GM12892 (cell line): ENCODE measurements around the gene ZNF324B.

Experiments
- POLR2A ChIP-seq: IDR thresholded peaks from 2 replicates; pipeline ENCODE4 v1.6.1; 2011; ENCODE audit warnings: low read depth, low read length, control low read depth
- POLR2AphosphoS5 ChIP-seq: IDR thresholded peaks from 2 replicates; pipeline ENCODE4 v1.6.1; 2011; ENCODE audit warnings: low read depth, low read length, control low read depth
- TAF1 ChIP-seq: IDR thresholded peaks from 2 replicates; pipeline ENCODE4 v1.6.1; 2011; ENCODE audit warnings: low read depth, mild to moderate bottlenecking, control low read depth, low read length, borderline replicate concordance

DNA sequence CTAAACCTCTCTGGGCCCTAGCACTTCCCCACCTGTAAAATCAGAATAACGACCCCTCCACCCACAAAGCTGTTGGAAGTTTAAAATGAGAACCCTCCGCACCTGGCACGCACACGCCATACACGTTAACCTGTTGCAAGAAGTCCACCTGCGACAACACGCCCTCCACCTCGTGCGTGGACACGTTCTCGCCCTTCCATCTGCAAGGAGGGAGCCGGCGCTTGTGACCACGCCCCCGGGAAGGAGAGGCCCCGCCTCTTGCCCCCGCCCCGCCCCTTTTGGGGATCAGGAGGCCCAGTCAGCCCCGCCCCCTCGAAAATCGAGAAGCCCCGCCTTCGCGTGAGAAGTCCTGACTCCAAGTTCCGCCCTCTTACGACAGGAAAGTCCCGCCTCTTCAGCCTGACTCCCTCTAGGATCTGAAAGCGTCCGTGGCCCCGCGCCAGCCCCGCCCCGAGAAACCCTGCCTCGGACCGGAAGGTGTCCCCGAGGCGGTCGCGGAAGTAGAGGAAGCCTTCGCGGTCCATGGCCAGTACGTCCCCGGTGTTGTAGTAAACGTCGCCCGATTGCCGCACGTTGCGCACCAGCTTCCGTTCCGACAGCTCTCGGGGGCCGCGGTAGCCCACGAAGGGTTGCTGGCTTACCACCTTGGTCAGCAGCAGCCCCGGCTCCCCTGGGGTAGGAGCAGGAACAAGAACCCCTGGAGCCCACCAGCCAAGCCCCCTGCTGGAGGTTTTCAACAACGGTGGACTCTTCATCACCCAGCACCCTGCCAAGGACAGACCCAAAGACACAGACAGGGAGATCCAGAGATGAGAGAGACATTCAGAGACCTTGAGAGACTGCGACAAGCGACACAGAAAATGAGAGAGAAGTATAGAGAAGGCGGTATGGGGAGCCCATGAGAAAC, 47.9 kb downstream of the ZNF324B start:
- TF ChIP-seq POLR2A (peak; percentile 71; the same call in 1 of the 2 replicates), TAF1 (peak; percentile 74; the same call in 1 of the 2 replicates), POLR2AphosphoS5 (peak; percentile 58)
